GM18868 (cell line): ENCODE data around the gene NEK4.
"Not testable (repeated sequence)": the region's sequence is repeated elsewhere in the genome, so short reads cannot be mapped to it uniquely, and the experiment has no call there.

ENCODE experiments used
- ATAC-seq: cut with Tn5 transposase; IDR thresholded peaks from one replicate; pipeline ENCODE4 v1.9.1; 2021; ENCODE audit warnings: mild to moderate bottlenecking, moderate library complexity; ENCODE audit not compliant: unreplicated experiment

NEK4 gene

GRCh38 chr3:52743152-52743551 lies 27.6 kb downstream of the NEK4 start:
- ATAC-seq, result no peak

GRCh38 chr3:52742418-52743041 lies 28.2 kb downstream of the NEK4 start:
- no peak for ATAC-seq

GRCh38 chr3:52739730-52740129 lies 31.0 kb downstream of the NEK4 start:
- ATAC-seq, result no peak

- ATAC-seq, result no peak
Measured at GRCh38 chr3:52733256-52733891, 37.4 kb downstream of the NEK4 start.

- ATAC-seq, result no peak
Measured at GRCh38 chr3:52731590-52731989, 39.1 kb downstream of the NEK4 start.

- no peak for ATAC-seq
Measured at GRCh38 chr3:52730681-52731080, 40.1 kb downstream of the NEK4 start.

- not testable (repeated sequence) for ATAC-seq
Measured at GRCh38 chr3:52728753-52729152, 42.0 kb downstream of the NEK4 start.

- ATAC-seq, result no peak
Measured at GRCh38 chr3:52724511-52724910, 46.2 kb downstream of the NEK4 start.

- ATAC-seq, result no peak
Measured at GRCh38 chr3:52723935-52724334, 46.8 kb downstream of the NEK4 start.

GRCh38 chr3:52722491-52722890 lies 48.2 kb downstream of the NEK4 start:
- no peak for ATAC-seq

GRCh38 chr3:52721730-52722008 lies 49.1 kb downstream of the NEK4 start:
- ATAC-seq, result no peak

GRCh38 chr3:52721002-52721729 lies 49.6 kb downstream of the NEK4 start:
- no peak for ATAC-seq

- no peak for ATAC-seq
Measured at GRCh38 chr3:52719618-52720017, 51.1 kb downstream of the NEK4 start.

- no peak for ATAC-seq
Measured at GRCh38 chr3:52715714-52716305, 54.9 kb downstream of the NEK4 start.

- no peak for ATAC-seq
Measured at GRCh38 chr3:52714335-52715302, 56.1 kb downstream of the NEK4 start.

GRCh38 chr3:52712291-52713212 lies 58.2 kb downstream of the NEK4 start:
- no peak for ATAC-seq

- ATAC-seq, result no peak
Measured at GRCh38 chr3:52710512-52710911, 60.2 kb downstream of the NEK4 start.

GRCh38 chr3:52707585-52707984 lies 63.2 kb downstream of the NEK4 start:
- ATAC-seq, result no peak

GRCh38 chr3:52705688-52706686 lies 64.8 kb downstream of the NEK4 start, which contains the start of the genes GLT8D1 and SPCS1:
GLT8D1 (minus strand) TSS chr3:52705791; CDS start chr3:52700460, 5,331 bp downstream.
SPCS1 (plus strand) TSS chr3:52706106; CDS start chr3:52706247, 141 bp downstream.
- ATAC-seq, result peak; percentile 82
